ENCODE results near the gene USP48.
"Not testable (repeated sequence)": the region's sequence is repeated elsewhere in the genome, so short reads cannot be mapped to it uniquely, and the experiment has no call there.

USP48 gene, protein sequence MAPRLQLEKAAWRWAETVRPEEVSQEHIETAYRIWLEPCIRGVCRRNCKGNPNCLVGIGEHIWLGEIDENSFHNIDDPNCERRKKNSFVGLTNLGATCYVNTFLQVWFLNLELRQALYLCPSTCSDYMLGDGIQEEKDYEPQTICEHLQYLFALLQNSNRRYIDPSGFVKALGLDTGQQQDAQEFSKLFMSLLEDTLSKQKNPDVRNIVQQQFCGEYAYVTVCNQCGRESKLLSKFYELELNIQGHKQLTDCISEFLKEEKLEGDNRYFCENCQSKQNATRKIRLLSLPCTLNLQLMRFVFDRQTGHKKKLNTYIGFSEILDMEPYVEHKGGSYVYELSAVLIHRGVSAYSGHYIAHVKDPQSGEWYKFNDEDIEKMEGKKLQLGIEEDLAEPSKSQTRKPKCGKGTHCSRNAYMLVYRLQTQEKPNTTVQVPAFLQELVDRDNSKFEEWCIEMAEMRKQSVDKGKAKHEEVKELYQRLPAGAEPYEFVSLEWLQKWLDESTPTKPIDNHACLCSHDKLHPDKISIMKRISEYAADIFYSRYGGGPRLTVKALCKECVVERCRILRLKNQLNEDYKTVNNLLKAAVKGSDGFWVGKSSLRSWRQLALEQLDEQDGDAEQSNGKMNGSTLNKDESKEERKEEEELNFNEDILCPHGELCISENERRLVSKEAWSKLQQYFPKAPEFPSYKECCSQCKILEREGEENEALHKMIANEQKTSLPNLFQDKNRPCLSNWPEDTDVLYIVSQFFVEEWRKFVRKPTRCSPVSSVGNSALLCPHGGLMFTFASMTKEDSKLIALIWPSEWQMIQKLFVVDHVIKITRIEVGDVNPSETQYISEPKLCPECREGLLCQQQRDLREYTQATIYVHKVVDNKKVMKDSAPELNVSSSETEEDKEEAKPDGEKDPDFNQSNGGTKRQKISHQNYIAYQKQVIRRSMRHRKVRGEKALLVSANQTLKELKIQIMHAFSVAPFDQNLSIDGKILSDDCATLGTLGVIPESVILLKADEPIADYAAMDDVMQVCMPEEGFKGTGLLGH

DNA sequence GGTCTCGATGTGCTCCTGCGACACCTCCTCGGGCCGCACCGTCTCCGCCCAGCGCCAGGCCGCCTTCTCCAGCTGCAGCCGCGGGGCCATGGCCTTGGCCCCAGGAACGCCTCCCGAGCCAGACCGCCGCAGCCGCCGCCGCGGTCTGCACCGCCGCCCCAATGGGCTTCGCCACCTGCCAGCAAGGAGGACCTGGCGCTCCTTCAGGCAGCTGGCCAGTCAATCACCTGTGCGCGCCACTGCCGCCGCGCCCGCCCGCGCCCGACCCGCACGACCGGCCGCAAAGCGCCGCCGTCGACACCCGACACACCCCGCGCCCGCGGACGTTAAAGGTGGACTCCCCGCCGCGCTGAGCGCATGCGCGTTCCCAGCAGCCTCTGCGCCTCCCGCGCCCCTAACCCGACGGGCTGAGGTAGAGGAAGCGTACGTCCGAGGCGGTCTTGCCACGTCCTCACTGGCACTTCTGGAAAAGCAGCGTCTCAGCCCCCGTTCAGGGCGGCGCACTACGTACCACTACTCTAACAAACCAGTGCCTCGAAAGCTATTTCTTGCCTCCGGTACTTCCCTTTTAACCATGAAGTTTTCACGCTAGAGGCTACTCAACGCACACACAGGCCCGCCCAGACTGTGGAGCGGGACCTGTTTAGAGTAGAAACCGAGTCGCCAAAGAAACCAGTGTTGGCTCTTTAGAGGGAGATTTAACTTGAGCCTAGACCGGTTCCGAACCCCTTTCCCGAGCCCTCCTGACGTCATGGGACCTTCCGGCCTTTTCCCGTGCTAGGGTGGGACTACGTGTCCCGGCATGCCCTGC, at the start of gene USP48:
USP48 (minus strand) TSS at position 282 of the 811 bp plus-strand sequence; CDS start at position 90, 192 bp downstream.
- DNase-seq (ENCODE audit: low read depth), result peak; percentile 97

DNA sequence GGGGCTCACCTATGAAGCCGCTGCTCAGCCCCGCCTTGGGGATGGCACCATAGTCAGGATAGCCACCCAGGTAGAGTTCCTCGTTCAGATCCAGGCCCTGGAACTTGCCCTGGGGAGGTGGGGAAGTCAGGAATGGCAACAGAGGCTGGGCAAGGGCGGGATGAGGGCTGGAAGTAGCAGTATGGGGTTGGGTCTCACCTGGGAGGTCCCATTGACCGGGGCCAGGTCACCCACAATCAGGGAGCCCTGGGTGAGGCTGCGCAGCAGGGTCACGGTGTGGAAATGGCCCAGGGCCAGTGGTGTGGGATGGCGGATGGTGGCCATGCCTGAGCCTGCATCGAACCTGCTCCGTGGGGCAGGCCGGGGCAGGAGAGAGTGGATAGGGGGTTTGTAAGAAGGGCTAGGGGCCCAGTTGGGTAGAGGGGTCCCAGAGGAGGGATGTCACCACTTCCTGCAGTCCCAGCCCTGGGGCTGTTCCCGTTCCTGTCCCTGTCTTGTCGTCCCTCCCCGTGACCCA, 48.6 kb upstream of the USP48 start:
- no peak for DNase-seq (ENCODE audit: low read depth)

DNA sequence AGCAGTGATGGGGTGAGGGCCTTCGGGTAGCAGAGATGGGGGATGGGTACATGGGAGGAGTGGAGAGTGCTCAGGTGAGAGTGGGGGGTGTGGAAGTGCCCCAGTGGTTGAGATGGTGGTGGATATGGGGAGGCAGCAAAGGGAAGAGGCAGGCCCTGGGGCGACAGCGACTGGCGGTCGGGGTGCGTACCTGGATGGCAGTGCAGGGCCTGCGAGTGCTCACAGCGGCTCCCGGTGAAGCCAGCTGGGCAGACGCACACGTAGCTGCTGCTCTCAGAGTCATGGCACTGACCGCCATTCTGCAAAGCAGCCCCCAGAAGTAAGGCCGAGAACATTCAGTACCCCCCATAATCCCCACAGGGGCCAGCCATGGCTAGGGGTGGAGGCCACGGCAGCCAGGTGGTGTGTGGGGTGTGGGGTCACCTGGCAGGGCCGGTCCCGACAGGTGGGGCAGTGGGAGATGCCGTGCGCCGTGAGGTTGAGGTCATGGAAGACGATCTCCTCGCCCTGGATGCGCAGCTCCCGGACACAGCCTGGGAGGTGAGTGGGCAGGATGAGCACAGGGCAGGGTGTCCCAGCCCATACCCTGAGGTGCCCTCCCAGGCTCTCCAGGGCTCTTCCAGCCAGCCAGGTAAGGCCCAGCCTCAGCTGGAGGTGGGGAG, 48.0 kb upstream of the USP48 start:
- DNase-seq (ENCODE audit: low read depth), result no peak

DNA sequence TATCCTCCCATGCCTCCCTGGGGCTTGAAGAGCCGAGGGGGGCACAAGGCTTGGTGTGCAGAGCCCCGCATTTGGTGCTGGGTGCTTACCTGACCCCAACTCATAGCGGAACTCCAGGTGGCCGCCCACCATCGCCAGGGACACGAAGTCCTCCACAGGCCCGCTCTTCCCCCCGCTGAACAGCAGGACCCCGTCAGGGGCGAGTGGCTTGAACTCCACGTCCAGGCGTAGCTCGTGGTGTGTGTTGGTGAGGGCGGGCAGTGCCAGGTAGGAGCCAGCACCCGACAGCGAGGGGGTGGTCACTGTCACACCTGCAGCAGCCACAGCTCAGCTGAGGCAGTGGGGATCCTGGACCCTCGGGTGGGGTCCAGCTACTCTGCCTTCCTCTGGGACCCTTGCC, 46.3 kb upstream of the USP48 start:
- DNase-seq (ENCODE audit: low read depth), result no peak

DNA sequence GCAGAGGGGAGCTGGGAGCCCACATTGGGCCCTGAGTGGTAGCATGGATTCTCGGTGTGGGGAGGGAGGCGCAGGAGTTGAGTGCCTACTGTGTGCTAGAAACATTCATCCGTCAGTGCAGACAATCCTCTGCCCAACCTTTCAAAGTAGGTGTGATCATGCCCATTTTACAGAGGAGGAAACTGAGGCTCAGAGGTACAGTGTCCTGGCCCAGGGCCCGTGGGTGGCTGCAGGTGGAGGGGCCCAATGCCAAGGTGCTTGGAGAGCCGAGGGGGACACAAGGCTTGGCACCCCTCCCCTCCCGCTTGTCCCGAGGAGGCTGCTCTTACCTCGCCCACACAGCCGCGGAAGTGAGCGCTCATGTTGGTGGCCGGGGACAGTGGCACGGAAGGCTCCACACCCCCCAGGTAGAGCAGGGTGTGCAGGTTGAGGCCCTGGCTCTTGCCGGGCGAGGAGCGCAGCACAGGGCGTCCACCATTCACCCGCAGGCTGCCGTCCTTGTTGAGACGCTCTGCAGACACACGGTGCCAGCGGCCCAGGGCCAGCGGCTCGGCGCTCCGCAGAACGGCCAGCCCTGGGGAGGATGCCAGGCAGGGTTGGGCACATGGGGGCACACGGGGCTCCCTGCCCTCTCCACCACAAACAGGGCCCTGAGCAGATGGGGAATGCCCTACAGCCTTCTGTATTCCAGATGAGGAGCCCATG, 45.7 kb upstream of the USP48 start:
- no peak for DNase-seq (ENCODE audit: low read depth)

DNA sequence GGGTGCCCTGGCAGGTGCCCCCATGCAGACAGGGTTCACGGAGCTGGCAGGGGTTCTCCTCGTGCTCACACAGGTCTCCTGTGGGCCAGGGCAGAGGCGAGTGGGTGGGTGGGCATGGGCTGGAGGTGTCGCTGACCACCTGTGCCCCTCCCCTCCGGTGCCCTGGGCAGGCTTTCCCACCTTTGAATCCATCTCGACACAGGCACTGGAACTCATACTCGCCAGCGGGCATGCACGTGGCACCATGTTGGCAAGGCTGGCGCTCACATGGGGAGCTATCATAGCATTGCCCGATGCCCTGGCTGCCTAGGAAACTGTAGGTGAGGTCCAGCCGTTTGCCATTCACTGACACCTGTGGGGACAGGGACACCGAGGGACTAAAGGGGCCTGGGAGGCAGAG, 45.1 kb upstream of the USP48 start:
- DNase-seq (ENCODE audit: low read depth), result no peak

DNA sequence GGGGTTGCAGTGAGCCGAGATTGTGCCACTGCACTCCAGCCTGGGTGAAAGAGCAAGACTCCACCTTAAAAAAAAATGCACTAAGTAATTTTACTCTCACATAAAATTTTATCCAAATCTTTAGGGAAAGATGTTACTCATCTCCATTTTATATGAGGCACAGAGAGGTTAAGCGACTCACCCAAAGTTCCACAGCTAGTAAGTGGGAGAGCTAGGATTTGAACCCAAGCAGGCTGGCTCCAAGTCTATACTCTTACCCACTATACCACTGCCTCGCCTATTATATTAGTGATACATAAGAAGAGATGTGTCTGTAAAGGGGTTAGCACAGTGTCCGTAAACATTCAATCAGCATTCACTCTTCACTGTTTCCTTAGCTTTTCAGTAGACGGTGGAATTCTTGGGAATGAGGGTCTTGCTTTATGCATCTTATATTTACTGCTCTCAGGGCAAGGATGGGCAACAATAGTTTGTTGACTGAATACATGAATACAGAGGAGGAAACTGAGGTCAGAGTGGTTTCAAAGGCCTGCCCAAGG, 44.3 kb upstream of the USP48 start:
- no peak for DNase-seq (ENCODE audit: low read depth)

DNA sequence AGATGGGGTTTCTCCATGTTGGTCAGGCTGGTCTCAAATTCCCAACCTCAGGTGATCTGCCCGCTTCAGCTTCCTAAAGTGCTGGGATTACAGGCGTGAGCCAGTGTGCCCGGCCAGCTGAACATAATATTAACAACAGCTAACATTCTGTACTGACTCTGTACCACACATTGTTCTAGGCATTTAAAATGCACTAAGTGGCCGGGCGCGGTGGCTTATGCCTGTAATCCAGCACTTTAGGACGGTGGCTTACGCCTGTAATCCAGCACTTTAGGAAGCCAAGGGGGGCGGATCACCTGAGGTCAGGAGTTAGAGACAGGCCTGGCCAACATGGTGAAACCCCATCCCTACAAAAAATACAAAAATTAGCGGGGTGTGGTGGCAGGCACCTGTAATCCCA, 43.7 kb upstream of the USP48 start:
- DNase-seq (ENCODE audit: low read depth), result not testable (repeated sequence)

DNA sequence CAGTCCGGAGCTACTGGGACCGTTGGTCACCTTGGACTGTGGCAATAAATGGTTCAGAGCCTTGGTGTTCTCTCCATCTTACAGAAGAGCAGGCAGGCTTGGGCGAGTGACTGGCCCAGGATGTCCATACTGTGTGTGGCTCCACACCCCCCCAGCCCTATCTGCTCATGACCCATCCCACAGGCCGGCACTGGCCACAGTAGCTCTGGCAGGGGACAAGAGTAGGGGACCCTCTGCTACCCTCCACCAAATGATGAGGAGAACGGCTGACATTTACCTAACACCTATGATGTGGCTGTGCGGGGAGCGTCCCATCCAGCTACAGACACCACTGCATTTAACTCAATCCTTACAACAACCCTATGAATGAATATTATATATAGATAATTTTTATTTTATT, 42.4 kb upstream of the USP48 start:
- no peak for DNase-seq (ENCODE audit: low read depth)

DNA sequence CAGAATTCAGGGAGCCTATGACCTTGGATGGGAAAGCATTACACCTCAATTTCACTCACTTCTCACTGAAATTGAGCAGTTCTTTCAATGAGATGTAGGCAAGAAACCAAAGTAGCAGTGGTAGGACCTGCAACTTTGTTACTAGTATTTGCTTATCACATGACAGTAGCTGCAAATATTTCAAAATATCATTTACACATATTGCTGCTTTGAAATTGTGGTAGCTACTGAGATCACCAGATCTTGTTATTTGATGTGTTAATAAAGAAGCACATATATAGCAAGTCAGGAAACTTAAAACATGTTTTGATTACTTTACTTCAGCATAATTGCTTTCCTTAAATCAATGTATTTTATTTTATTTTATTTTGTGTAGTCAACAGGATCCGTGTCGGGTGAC, 42.0 kb upstream of the USP48 start:
- DNase-seq (ENCODE audit: low read depth), result no peak

DNA sequence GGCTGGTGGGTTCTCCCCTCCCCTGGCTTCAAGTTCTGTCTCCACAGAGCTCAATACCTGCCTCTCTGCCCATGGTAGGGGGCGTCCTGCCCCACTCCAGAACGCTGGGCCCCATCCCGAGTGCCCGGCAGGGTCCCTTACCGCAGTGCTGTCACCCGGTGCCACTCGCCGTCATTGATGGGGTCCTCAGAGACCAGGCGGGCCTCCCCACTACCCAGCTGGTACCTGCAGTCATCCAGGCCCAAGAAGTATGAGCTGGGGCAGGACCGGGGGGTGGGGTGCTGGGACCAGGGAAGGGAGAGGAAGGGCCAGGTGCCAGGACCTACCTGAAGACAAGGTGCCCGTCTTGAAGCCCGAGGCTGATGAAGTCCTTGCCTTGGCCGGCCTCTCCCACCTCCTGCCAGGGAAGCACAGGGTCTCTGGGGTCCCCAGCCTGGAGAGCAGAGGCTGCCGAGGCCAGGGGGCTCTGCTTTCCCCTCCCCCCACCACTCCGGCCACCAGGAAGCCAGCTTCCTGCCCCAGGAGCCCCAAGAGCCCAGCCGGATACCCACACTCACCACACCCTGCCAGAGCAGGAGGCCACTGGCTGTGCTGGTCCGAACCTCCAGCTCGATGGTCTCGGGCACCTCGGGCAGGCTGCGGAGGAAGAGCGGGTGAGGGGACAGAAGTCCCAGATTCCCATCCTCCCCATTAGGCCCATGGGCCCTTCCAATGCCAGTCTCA, 41.2 kb upstream of the USP48 start:
- DNase-seq (ENCODE audit: low read depth), result no peak

DNA sequence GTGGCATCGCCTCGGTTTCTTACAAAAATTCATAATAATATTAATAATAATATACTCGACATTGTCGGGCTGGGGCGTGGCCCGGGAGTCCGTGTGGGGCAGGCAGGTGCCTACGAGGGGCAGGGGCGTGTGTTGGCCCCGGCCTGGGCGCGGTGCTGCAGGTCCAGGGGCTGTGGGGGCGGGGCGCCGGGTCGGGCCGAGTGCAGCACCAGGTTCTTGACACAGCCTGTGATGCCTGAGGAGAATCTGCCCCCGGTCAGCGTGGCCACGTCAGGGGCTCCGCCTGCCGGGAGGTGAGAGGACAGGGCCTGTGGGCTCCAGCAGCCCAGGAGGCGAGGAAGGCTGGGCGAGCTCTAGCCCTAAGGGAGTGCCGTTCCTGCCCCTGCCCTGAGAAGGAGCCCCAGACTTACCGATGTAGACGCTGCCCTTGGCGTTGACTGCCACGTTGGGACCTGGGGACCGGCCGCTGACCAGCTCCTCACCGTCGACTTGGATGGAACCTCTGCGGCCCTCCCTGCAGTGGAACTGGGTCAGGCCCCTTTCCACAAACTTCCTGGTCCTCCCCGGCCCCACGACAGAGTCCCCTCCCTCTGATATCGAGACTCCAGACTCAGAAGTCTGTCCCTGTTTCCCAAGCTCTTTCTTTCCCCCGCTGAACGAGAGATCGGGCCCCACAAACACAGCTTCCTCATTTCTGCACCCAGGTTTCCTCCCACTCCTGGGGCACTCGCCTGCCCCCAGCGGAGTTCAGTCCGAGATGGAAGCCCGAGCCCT, 40.4 kb upstream of the USP48 start:
- no peak for DNase-seq (ENCODE audit: low read depth)

DNA sequence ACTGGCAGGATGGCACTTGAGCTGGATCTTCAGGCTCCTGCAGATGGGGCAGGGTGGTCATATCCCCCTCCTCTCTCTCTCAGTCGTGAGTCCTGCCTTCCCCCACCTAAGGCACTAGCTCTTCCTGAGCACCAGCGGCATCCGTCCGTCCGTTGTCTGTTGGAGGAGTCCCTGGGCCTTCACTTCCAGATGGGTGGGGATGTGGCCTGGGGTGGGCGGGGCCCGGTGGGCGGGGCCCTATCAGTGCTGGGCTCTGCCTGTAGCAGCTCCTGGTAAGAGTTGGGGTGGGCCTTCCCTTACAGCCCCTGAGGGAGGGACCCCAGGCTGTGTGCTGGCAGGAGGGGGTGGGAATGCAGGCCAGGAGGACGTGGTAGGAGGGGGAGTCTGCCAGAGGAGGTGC, 39.4 kb upstream of the USP48 start:
- no peak for DNase-seq (ENCODE audit: low read depth)

DNA sequence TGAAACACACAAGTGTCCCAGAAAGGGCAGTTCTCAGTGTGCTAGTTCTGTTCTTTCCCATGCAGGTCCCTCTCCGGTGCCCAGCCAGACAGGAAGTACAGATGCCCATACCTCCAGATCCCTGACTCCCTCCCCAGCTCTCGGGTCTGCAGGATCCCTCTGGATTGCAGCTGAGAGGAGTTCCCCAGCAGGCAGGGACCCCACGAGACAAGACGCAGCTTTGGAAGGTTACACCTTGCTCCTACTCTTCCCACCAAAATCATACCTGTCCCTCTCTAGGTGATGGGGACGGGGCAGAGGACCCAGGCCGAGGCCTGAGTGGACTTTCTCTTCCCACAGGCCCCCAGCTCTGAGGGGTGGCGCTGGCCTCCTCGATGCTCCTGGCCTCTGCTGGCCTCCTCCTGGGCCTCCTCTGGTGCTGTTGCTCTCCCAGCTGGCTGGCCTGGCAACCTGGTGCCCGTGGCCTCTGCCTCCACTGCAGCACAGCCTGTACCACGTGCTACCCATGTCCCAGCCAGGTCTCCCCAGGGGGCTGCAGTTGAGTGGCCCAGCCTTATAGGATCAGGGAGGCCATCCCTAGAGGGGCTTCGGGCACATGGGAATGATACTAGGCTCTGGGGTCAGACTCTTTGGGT, 38.6 kb upstream of the USP48 start:
- DNase-seq (ENCODE audit: low read depth), result no peak

DNA sequence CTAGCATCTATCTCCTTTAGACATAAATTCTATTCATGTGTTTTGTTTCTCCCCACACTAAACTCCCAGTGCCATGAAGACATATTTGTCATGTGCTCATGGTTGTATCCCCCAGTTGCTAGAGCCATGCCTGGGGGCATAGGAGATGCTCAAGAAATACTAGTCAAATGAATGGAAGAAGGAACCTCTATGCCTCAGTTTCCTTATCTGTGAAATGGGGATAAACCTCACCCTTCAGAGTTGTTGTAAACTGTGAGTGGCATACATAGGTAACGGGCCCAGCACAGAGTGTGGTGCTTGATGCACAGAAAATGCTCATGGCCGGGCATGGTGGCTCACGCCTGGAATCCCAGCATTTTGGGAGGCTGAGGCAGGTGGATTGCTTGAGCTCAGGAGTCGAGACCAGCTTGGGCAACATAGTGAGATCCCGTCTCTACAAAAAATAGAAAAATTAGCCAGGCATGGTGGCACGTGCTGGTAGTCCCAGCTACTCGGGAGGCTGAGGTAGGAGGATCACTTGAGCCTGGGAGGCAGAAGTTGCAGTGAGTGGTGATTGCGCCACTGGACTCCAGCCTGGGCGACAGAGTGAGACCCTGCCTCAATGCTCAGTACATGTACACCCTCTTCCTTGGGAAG, 37.8 kb upstream of the USP48 start:
- no peak for DNase-seq (ENCODE audit: low read depth)

DNA sequence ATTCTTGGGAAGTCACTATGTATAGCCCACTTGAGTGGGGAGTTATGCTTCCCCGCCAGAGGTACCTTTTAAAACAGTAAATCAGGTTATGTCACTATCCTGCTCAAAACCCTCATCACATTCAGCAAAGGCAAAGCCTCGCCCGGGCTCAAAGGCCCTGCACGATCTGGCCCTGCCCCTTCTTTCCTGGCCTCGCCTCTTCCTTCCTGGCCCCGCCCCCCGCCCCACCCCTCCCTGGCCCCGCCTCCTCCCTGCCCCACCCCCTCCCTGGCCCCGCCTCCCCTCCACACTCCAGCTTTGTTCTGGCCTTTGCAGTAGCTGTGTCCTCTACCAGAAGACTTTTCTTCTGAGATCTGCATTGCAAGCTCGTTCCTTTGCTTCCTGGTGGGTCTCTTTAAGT, 35.7 kb upstream of the USP48 start:
- DNase-seq (ENCODE audit: low read depth), result no peak

DNA sequence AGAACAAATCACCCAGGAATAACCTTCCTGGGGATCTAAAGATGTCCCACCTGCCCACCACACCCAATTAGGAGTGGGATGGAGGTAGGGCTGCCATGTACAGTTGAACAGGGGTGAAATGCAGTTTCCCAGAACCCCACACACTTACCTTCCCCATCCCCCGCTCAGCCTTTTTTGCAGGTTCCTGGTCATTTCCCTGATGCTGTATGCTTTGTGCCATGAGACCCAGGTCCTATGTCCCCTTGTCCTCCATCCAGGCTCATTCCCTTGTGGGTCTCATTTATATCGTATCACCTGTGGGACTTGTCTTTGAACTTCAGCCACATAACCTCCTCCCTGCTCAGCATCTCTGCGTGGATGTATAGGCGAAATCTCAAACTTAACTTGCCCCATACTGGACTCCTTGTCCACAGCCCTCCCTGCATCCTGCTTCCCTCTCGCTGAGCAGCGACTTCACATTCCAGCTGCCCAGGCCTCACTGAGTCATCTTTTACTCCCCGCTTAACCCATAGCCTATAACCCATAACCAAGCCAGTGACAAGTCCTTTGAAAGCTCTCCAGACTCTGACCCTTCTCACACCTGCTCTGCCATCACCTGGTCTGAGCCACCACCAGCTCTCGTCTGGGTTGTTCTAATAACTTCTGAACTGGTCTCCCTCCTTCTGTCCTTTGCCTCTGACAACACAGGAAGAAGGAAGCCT, 33.8 kb upstream of the USP48 start:
- DNase-seq (ENCODE audit: low read depth), result peak; percentile 46

Data from fibroblast of gingiva (primary cell).